Stimulated activated naive CD8-positive, alpha-beta T cell treated with anti-CD3 and anti-CD28 coated beads, Interleukin-15, Interleukin-2, amounts not matched to agents 100 U/mL and 50 U/mL, for 24 hours (primary cell): ENCODE data around the gene EFNA1.

Experiments
- ATAC-seq: fragments of 150-1000 bp; cut with Tn5 transposase; one replicate; pipeline ENCODE4 v1.10.0; 2021
- DNase-seq: peaks from one replicate; pipeline ENCODE4 v3.0.0; 2021

EFNA1 gene

GRCh38 chr1:155124503-155125463, 2.9 kb upstream of the EFNA1 start:
- ATAC-seq = no peak
- DNase-seq = no peak

GRCh38 chr1:155125511-155125945, 2.1 kb upstream of the EFNA1 start:
- no peak for ATAC-seq
- DNase-seq = no peak

DNA sequence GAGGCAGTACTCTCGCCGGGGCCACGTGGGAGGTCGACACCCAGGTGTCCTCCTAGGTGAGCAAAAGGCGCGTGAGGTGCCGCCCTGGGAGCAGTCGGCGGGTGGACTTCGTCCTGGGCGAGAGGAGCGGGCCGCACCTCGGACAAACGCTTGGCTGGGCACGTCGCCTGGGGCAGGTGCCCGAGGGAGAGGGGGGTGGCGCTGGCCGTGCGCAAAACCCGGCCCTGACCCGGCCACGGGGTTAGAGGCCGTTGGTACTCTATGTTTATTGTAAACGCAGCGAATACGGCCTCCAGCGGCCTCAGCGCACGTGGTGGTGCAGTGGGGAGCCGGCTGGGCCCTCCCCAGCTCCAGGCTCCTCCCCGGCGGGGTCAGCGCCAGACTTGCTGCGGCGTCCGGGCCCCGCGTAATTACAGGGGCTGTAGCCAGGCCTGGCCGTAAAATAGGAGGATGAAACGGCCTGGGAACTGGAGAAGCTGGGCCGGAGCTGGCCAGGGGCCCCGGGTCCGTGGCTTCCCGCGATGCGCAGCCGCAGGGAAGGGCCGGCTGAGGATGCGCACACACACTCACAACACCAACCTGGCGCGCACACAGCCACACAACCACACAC, 1.6 kb upstream of the EFNA1 start:
- ATAC-seq (no peak), DNase-seq (no peak)

- ATAC-seq (peak; percentile 47), DNase-seq (peak; percentile 25)
Measured at GRCh38 chr1:155126556-155127104, 1.0 kb upstream of the EFNA1 start.

GRCh38 chr1:155127967-155128754, 485 bp downstream of the EFNA1 start:
- no peak for DNase-seq
- no peak for ATAC-seq

DNA sequence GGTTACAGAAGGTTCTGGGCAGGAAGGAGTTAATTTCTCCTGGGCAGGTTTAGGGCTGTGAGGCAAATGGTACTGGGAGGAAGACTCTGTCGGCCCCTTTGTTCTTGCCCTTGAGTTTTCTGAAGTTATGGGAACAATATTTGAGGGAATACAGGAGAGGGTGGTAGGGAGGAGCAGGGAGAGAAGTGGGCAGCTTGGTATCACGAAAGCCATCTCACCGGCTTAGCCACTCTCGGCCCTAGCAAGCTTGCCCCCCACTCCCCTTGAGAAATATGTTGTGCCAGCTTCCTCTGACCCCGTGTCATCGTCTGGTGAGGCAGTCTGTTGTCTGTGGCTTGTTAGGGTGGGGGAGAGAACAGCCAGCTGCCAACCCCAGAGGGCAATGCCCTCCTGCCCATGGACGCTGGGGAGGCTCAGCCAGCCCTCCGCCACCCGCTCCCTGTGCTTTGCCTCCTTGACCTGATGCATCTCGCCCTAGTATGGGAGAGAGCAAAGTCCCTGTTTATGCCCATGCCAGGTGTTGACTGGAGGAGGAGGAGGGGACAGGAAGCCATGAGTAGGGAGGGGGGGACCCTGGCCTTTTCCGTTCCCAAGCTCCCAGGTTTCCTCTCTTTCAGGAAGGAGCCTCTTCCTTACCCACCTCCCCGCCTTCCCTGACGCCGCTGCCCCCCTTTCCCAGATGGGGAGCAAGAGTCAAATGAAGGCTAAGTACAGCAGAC, 1.2 kb downstream of the EFNA1 start:
- ATAC-seq = no peak
- no peak for DNase-seq

GRCh38 chr1:155130272-155131006, 2.8 kb downstream of the EFNA1 start:
- no peak for DNase-seq
- ATAC-seq = no peak

GRCh38 chr1:155131285-155131684, 3.6 kb downstream of the EFNA1 start:
- no peak for DNase-seq
- ATAC-seq = no peak

DNA sequence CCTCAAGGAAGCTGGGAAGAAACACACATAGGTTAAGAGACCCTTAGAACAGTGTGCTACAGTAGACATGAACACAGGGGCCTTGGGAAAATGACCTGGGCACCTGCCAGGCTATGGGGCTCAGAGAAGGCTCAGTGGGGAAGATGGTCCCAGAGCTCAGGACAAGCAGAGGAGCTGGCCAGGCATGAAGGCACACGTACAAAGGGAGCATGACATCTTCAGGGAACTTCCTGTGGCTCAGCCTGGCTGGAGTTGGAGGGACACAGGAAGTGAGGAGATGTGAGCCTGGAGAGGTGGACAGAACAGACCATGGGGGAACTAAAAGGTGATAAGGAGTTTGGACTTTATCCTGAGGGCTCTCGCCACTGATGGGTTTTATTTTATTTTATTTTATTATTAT, 4.2 kb downstream of the EFNA1 start:
- no peak for ATAC-seq
- DNase-seq = no peak

DNA sequence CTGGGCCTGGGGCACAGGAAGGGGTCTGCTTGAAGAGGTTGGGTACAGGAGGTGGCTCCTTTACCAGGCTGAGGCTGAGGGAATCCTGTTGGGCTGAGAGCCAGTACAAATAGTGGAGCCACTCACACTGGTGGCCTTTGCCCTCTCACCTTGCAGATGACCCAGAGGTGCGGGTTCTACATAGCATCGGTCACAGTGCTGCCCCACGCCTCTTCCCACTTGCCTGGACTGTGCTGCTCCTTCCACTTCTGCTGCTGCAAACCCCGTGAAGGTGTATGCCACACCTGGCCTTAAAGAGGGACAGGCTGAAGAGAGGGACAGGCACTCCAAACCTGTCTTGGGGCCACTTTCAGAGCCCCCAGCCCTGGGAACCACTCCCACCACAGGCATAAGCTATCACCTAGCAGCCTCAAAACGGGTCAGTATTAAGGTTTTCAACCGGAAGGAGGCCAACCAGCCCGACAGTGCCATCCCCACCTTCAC, 6.2 kb downstream of the EFNA1 start:
- no peak for DNase-seq
- no peak for ATAC-seq

GRCh38 chr1:155134322-155134721, 6.6 kb downstream of the EFNA1 start:
- no peak for ATAC-seq

GRCh38 chr1:155134880-155135414, 7.3 kb downstream of the EFNA1 start:
- peak; percentile 76 for DNase-seq
- ATAC-seq = peak; percentile 50

More at GRCh38 chr1:155134322-155134721, 6.6 kb downstream of the EFNA1 start:
- DNase-seq = no peak

DNA sequence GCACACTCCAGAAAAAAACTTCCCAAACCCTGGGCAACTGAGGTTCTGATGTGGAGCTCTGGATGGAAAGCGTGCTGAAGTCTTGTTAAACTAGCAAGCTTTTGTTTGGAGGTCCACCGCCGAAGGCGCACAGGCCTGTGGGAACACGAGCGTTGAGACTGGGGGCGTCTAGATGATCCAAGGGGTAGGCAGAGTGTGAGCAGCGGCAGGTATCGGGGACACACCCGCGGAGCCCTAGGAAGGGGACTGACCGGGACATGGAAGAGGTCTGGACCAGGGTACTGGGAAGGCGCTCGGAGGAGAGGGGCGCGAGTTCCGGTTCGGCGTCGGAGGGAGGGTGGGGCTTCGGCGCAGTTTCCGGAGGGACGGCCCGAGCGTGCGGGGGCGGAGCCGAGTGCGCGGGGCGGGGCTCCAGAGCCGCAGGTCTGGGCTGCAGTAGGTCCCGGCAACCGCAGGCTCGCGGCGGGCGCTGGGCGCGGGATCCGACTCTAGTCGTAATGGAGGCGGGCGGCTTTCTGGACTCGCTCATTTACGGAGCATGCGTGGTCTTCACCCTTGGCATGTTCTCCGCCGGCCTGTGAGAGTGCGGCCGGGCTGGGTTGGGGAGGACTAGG, 7.8 kb downstream of the EFNA1 start, which contains the start of gene SLC50A1:
Gene SLC50A1 (plus strand): TSS at position 438 of the 614 bp plus-strand sequence. CDS start 60 bp downstream, at position 498.
- ATAC-seq (peak; percentile 72), DNase-seq (peak; percentile 97)

DNA sequence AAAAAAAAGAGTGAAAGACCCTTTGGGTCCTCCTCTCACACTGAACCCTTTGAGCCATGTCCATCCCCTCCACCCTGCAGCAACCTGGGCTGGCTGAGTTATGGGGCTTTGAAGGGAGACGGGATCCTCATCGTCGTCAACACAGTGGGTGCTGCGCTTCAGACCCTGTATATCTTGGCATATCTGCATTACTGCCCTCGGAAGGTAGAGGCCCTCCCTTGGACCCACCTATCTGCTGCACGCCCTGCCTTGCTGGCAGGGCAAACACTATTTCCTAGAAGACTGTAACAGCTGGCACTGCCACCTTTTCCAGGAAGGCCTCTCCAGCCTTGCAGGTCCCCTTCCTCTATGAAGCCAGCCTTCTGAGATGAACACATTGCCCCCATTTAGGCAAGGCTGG, 9.1 kb downstream of the EFNA1 start:
- peak; percentile 27 for DNase-seq
- no peak for ATAC-seq

DNA sequence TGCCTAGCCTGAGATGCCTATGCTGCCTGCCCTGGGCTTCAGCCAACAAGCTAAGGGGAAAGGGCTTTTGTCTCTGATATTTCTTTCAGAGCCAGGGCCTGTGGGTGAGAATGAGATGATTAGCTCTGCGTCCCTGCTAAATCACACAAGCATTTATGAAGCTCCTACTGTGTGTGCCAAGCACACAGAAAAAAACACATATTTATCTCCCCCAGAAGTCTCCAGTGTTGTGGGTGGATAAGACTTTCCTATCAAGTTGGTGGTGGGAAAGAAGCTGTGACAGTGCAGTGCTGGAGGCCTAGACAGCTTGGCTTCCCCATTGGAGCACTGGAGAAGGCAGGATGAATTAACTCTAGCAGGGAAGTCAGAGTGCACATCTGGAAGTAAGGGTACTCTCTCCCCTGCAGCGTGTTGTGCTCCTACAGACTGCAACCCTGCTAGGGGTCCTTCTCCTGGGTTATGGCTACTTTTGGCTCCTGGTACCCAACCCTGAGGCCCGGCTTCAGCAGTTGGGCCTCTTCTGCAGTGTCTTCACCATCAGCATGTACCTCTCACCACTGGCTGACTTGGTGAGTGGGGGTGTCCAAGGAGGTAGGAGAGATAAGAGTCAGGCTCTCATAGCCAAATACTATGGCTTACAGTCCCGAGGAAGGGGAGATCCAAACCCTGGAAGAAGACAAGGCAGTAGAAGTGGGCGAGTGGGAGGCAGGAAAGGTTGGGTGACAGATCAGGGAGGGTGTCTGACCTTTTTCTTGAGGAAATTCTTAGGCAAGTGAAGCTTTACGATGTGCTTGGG, 9.7 kb downstream of the EFNA1 start:
- ATAC-seq (no peak), DNase-seq (no peak)

DNA sequence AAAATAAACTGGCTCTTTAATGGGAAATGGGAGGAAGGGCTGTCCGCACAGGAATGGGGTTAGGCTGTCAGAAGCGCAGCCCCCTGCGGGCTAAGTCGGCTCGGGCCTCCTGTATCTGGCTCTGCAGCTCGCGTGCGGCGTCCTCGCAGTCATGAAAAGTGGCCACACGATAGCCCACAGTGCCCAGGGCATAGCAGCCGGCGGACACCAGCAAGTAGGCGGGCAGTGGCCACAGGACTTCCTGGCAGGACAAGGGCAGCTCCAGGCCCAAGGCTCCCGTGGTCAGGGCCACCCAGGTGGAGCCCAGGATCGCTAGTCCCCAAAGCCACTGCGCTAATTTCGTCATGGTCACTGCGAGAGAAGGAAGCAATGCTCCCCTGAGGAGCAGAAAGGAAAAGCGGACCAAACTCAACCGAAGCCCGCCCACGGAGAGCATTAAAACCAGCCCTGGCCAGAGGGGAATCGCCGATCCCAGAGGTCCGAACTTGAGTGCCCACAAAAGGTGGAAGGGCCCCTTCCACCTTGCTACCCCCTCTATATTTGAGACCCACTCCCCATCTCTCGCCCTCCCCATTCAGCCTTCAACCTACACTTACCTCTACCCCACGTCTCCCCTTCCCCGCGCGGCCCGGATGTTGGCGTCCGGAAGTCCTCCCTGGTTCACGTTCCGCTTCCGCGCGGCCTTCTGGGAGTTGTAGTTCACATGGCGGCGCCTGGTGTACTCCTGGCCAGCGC, 12.4 kb downstream of the EFNA1 start, which contains the start of gene DPM3:
Gene DPM3 (minus strand): TSS at position 637 of the 735 bp plus-strand sequence. CDS start 291 bp downstream, at position 346.
- ATAC-seq (peak; percentile 75), DNase-seq (peak; percentile 94)

DNA sequence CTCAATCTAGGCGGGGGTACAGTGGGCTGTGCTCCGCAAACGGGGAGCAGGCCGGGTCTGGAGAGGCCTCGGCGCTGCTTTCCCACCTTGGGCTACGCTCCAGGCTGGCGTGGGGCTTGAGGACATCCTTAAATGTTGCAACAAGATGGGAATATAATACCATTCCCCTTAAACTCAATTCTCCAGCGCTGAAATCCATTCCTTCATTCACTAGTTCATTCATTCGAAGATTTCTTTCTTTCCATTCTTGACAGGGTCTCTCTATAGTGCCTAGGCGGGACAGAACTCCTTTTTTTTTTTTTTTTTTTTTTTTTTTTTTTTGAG, 12.9 kb downstream of the EFNA1 start:
- ATAC-seq (no peak), DNase-seq (no peak)

DNA sequence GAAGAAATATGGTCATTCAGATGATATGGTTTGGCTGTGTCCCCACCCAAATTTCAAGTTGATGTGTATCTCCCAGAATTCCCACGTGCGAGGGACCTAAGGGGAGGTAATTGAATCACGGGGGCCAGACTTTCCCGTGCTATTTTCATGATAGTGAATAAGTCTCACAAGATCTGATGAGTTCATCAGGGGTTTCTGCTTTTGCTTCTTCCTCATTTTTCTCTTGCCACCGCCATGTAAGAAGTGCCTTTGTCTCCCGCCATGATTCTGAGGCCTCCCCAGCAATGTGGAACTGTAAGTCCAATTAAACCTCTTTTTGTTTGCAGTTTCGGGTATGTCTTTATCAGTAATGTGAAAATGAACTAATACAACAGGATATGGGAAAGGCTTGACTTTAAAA, 14.1 kb downstream of the EFNA1 start:
- no peak for DNase-seq
- no peak for ATAC-seq
